ENCODE measurements around the gene MSL1.

MSL1 gene

GRCh38 chr17:40087049-40087794, 34.5 kb upstream of the MSL1 start:
- Mint-ChIP-seq H3K4me3 (no peak overlapping the region), H3K27ac (peak overlapping the region; percentile 69), H3K4me1 (peaks cover 21% of the 10 kb centered on the region), H3K36me3 (peaks cover 80% of the 10 kb centered on the region), H3K9me3 (no peaks in the 10 kb centered on the region)
- DNase-seq (ENCODE audit: low spot score in 2 of 2) (no peak), ATAC-seq (no peak)

GRCh38 chr17:40087903-40088718, 33.7 kb upstream of the MSL1 start:
- no peak for ATAC-seq
- no peaks in the 10 kb centered on the region for H3K9me3 Mint-ChIP-seq
- peak overlapping the region; percentile 86 for H3K27ac Mint-ChIP-seq
- DNase-seq (ENCODE audit: low spot score in 2 of 2): no peak
- no peak overlapping the region for H3K4me3 Mint-ChIP-seq
- peaks cover 86% of the 10 kb centered on the region for H3K36me3 Mint-ChIP-seq
- H3K4me1 Mint-ChIP-seq: peaks cover 21% of the 10 kb centered on the region

DNA sequence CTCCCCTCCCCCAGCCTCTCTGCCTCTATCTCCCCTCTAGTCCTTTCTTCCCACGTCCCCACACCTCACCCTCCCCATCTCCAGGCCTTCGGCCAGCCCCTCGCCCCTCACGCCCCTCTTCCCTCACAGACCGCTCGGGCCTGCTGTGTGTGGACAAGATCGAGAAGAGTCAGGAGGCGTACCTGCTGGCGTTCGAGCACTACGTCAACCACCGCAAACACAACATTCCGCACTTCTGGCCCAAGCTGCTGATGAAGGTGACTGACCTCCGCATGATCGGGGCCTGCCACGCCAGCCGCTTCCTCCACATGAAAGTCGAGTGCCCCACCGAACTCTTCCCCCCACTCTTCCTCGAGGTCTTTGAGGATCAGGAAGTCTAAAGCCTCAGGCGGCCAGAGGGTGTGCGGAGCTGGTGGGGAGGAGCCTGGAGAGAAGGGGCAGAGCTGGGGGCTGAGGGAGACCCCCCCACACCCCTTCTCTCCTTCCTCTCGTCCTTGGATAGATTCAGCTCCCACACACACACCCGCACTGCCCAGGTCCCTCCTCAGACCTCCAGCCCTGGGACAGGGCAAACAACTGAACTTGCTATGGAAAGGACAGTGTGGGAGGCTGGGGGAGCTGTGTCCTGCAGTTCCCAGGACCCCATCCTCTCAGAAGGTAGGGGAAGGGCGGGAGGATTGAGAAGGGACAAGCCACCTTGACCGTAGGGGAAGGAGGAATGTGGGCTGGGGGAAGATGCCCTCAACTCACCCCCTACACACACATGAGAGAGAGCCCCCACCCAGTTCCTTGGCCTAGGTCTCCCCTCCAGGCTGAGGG, 32.5 kb upstream of the MSL1 start:
- ATAC-seq (no peak), DNase-seq (ENCODE audit: low spot score in 2 of 2) (no peak)
- no peaks in the 10 kb centered on the region for H3K9me3 Mint-ChIP-seq
- peaks cover 89% of the 10 kb centered on the region for H3K36me3 Mint-ChIP-seq
- peak overlapping the region; percentile 86 for H3K27ac Mint-ChIP-seq
- no peak overlapping the region for H3K4me3 Mint-ChIP-seq
- H3K4me1 Mint-ChIP-seq: peaks cover 32% of the 10 kb centered on the region

DNA sequence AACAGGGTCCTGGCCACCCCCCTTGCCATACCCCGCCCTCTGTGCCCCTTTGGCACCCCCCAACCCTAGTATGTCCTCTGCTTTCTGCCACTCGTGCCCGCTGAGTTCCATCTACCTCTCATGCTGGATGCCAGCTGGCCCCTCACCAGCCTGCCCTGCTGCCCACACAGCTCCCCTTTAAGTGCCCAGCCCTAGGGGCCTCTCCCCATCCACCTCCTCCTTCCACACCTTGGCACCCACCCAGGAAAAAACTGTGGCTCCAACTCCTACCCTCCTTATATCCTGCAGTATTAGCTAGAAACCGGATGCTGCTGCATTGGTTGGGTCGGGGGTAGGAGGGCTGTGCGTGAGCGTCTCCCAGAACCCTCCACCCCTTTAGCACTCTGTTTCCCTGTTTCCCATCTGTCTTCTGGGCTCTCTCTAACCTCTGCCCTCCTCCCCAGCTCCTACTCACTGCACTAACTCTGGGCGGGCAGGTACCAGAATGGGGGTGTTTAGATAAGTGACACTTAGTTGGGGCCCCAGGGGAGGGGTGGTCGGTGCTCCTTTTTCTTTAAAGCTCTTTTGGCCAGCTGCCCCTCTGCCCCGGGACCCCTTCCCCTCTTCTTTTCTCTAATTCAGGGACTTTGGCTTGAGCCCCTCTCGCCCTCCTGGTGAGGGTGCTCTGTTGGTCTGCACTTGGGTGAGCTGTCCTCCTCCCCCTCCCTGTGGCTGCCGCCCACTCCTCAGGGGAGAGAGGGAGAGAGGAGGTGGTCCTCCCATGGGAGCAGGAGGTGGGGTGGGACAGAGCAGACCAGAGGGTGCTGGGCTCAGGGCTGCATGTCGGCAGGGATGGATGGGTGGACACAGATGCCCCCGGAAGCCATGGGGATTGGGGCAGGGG, 31.3 kb upstream of the MSL1 start:
- Mint-ChIP-seq H3K4me3 (no peak overlapping the region), H3K9me3 (no peaks in the 10 kb centered on the region), H3K4me1 (peaks cover 35% of the 10 kb centered on the region), H3K36me3 (peaks cover 89% of the 10 kb centered on the region), H3K27ac (peak overlapping the region; percentile 86)
- no peak for ATAC-seq
- no peak for DNase-seq (ENCODE audit: low spot score in 2 of 2)

DNA sequence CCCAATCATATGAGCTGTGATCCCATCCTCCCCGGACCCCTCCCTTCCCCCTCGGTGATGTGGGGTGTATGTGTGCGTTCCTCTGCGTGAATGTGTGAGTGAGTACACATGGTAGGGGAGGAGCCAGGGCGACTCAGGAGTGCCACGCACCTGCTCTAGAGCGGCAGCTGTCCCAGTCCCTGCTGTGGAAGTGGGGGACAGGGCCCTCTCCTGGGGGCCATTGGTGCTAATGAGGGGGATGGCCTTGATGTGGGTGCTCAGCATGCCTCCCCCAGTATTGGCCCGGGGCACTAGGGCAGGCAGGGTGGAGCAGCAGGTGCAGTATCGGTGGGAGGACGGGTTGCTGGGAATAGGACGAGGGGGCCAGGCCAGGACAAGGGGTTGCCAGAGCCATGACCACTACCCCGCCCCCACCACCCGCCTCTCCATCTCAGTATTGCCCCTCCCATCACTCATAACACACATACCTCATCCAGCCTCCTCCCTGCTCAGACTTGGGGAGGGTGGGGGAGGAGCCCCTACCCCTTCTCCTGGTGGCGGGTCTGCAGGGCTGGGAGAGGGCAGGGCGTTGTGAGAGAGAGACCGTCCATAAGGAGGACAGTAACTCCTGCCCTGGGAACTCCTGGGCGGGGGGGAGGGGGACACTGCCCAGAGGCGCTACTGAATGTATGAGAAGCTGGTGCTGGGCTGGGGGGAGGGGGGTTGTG, 29.9 kb upstream of the MSL1 start:
- DNase-seq (ENCODE audit: low spot score in 2 of 2): no peak
- Mint-ChIP-seq H3K9me3 (no peaks in the 10 kb centered on the region), H3K36me3 (peaks cover 90% of the 10 kb centered on the region), H3K4me3 (no peak overlapping the region), H3K27ac (peak overlapping the region; percentile 86), H3K4me1 (peaks cover 46% of the 10 kb centered on the region)
- ATAC-seq: no peak

DNA sequence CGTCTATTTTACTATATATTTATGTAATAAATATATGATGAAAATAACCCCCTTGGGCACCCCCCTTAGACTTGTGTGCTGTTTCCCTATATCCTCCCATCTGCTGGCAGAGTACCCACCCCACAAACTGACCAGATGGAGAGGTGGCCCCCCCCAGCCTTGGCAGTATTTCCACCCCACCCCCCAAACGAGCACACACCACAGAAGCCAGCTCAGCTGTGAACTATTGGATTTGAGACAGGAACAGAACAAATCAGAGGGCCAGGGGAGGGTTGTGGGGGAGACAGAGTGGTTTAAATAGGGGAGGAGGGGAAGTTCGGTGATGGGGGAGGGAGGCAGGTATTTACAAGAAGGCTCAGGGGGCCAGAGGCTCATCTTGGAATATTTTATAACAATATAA, 29.2 kb upstream of the MSL1 start:
- Mint-ChIP-seq H3K27ac (no peak overlapping the region), H3K36me3 (peaks cover 90% of the 10 kb centered on the region), H3K9me3 (no peaks in the 10 kb centered on the region), H3K4me1 (peaks cover 47% of the 10 kb centered on the region), H3K4me3 (no peak overlapping the region)
- ATAC-seq (no peak), DNase-seq (ENCODE audit: low spot score in 2 of 2) (no peak)

DNA sequence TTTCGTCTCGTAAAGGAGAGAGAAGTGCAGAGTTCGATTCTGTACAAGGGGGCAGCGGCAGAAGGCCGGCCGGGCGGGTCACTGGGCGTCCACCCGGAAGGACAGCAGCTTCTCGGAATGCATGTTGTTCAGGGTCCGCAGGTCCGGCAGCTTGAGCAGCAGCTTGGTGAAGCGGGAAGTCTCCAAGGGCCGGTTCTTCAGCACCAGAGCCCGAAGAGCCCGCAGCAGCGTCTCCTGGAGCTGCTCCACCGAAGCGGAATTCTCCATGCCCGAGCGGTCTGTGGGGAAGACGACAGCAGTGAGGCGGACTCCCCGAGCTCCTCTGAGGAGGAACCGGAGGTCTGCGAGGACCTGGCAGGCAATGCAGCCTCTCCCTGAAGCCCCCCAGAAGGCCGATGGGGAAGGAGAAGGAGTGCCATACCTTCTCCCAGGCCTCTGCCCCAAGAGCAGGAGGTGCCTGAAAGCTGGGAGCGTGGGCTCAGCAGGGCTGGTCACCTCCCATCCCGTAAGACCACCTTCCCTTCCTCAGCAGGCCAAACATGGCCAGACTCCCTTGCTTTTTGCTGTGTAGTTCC, 28.7 kb upstream of the MSL1 start:
- no peak for DNase-seq (ENCODE audit: low spot score in 2 of 2)
- Mint-ChIP-seq H3K27ac (peak overlapping the region; percentile 98), H3K4me1 (peaks cover 52% of the 10 kb centered on the region), H3K4me3 (no peak overlapping the region), H3K9me3 (no peaks in the 10 kb centered on the region), H3K36me3 (peaks cover 88% of the 10 kb centered on the region)
- no peak for ATAC-seq

DNA sequence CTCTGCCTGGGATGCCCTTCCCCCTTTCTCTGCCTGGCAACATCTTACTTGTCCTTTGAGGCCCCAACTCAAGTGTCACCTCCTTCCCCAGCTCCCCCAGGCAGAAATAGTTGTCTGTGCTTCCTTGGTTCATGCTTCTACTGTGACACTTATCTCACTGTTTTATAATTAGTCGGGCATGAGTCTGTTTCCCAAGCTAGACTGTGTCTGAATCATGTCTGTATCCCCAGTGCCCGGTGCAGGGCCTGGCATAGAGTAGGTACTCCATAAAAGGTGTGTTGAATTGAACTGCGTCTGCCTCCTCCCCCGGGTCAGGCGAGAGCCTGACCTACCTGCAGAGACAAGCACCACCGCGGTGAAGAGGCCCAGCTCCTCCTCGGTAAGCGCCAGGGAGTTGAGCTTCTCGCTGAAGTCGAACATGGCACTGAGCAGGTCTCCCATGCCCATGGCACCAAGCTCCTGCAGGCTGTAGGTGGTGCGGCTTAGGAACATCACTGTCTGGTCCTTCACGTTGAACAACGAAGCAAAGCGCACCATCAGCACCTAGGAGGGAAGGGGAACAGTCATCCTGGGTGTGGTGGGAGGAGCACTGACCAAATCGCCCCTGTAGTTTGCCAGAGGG, 28.1 kb upstream of the MSL1 start:
- ATAC-seq (no peak), DNase-seq (ENCODE audit: low spot score in 2 of 2) (no peak)
- Mint-ChIP-seq H3K4me1 (peaks cover 58% of the 10 kb centered on the region), H3K27ac (peak overlapping the region; percentile 98), H3K9me3 (no peaks in the 10 kb centered on the region), H3K36me3 (peaks cover 88% of the 10 kb centered on the region), H3K4me3 (no peak overlapping the region)

DNA sequence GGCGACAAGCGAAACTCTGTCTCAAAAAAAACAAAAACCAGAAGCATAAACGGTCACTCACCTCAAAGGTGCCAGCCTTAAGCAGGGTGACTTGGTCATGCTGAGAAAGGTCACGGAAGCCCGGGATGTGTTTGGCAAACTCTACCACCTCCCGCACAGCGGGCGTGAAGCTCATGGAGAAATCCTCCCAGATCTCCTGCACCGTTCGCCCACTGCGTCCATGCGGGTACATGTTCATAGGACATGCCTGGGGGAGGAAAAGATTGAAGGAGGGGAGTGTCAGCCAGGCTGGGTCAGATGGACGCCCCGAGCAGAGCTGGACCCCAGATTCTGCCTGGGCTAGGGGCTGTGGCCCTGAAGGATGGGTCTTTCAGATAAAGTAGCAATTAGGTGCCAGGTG, 26.9 kb upstream of the MSL1 start:
- H3K27ac Mint-ChIP-seq: peak overlapping the region; percentile 98
- ATAC-seq (no peak), DNase-seq (ENCODE audit: low spot score in 2 of 2) (no peak)
- no peaks in the 10 kb centered on the region for H3K9me3 Mint-ChIP-seq
- H3K4me1 Mint-ChIP-seq: peaks cover 70% of the 10 kb centered on the region
- H3K4me3 Mint-ChIP-seq: no peak overlapping the region
- H3K36me3 Mint-ChIP-seq: peaks cover 88% of the 10 kb centered on the region

DNA sequence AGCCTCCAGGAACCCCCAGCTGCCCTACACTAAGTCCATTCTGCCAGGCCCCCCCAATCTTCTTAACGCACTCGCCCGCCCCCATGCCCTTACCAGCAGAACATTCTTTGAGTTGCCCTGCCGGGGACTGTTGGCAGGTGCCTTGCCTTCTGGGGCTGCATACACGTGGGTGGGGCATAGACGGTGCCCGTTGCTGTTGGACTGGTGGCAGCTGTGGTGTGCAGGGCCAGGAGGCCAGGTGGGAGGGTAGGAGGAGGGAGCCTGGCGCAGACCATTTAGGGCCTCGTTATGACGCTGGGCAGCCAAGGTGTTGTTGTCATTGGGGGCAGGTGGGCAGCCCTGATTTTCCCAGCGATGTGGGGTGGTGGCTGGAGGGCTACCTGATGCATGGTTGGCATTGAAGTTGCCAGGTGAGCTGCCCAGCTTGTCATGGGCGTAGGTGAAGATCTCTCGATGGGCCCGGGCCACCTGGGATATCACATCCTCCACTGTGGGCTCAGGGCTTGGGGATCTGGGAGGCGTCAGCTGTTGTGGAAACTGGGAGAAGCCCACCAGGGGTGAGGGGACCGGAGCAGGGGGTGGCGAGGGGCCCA, 26.3 kb upstream of the MSL1 start:
- ATAC-seq (no peak), DNase-seq (ENCODE audit: low spot score in 2 of 2) (no peak)
- Mint-ChIP-seq H3K36me3 (peaks cover 85% of the 10 kb centered on the region), H3K4me3 (peak overlapping the region; percentile 95), H3K27ac (peak overlapping the region; percentile 98), H3K4me1 (peaks cover 76% of the 10 kb centered on the region), H3K9me3 (no peaks in the 10 kb centered on the region)

GRCh38 chr17:40095944-40096791, 25.6 kb upstream of the MSL1 start:
- ATAC-seq (peak; percentile 81), DNase-seq (ENCODE audit: low spot score in 2 of 2) (peak; percentile 60 to 92)
- Mint-ChIP-seq H3K36me3 (peaks cover 88% of the 10 kb centered on the region), H3K9me3 (no peaks in the 10 kb centered on the region), H3K4me3 (peak overlapping the region; percentile 95), H3K4me1 (peaks cover 83% of the 10 kb centered on the region), H3K27ac (peak overlapping the region; percentile 98)

DNA sequence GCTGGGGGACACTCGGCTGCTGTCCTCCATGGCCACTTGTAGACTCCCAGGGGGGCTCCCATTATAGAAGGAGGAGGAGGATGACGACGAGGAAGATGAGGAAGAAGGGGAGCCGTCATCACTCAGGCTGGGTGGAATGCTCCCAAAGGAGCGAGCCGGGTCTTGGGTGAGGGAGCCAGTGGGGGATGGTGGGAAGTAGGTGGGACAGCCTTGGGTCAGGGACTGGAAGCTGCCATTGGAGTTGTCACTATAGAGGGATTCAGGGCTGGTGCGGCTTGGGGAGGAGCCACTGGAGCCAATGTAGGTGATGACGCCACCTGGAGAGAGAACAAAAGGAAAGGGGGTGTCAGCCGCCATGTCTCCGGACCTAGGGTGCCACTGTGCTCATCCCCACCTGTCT, 24.7 kb upstream of the MSL1 start:
- DNase-seq (ENCODE audit: low spot score in 2 of 2) (no peak), ATAC-seq (no peak)
- peak overlapping the region; percentile 95 for H3K4me3 Mint-ChIP-seq
- no peaks in the 10 kb centered on the region for H3K9me3 Mint-ChIP-seq
- H3K27ac Mint-ChIP-seq: peak overlapping the region; percentile 98
- peaks cover 84% of the 10 kb centered on the region for H3K4me1 Mint-ChIP-seq
- H3K36me3 Mint-ChIP-seq: peaks cover 79% of the 10 kb centered on the region
